OCI-LY1 (cell line): ENCODE results near the gene PFN2.

Experiments used
- EZH2 ChIP-seq: fragments of 200-600 bp; sonication (generic), shearing (Covaris generic); IDR thresholded peaks from 2 replicates; pipeline ENCODE4 v1.8.0; 2017; ENCODE audit warnings: borderline replicate concordance, mixed run types, mild to moderate bottlenecking, antibody characterized with exemption, low read length, moderate library complexity, mixed read lengths
- TF ChIP-seq, protein P1 (sequence below): fragments of 200-600 bp; sonication (generic), shearing (Covaris generic); IDR thresholded peaks from 2 replicates; pipeline ENCODE4 v1.5.1; 2017; ENCODE audit warnings: mild to moderate bottlenecking, antibody characterized with exemption, low read length, moderate library complexity, mixed read lengths

DNA sequence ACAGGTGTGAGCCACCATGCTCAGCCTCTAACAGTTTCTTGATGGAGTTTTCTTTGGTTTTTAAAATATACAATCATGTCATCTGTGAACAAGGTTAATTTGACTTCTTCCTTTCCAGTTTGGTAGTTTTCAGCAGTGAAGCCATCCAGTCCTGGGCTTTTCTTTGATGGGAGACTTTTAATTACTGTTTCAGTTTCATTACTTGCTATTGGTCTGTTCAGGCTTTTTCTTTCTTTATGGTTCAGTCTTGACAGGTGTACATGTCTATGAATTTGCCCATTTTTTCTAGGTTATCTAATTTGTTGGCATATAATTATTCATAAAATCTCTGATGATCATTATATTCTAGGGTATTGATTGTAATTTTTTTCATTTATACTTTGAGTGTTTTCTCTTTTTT lies 36.8 kb downstream of the PFN2 start:
- TF ChIP-seq, protein P1, sequence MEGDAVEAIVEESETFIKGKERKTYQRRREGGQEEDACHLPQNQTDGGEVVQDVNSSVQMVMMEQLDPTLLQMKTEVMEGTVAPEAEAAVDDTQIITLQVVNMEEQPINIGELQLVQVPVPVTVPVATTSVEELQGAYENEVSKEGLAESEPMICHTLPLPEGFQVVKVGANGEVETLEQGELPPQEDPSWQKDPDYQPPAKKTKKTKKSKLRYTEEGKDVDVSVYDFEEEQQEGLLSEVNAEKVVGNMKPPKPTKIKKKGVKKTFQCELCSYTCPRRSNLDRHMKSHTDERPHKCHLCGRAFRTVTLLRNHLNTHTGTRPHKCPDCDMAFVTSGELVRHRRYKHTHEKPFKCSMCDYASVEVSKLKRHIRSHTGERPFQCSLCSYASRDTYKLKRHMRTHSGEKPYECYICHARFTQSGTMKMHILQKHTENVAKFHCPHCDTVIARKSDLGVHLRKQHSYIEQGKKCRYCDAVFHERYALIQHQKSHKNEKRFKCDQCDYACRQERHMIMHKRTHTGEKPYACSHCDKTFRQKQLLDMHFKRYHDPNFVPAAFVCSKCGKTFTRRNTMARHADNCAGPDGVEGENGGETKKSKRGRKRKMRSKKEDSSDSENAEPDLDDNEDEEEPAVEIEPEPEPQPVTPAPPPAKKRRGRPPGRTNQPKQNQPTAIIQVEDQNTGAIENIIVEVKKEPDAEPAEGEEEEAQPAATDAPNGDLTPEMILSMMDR: no peak
- no peak for TF ChIP-seq EZH2
